OCI-LY7 (cell line): ENCODE results near the gene RHOBTB3.

Experiments used
- EZH2phosphoT487 ChIP-seq: fragments of 200-600 bp; sonication (generic); IDR thresholded peaks from 2 replicates; pipeline ENCODE4 v1.6.1; 2018; ENCODE audit warnings: low read depth, borderline replicate concordance, mild to moderate bottlenecking, mixed run types, antibody characterized with exemption, low read length, moderate library complexity, mixed read lengths
- TF ChIP-seq, protein P1 (sequence below): fragments of 200-600 bp; sonication (generic); conservative IDR thresholded peaks from 2 replicates; pipeline ENCODE4 v1.5.1; 2014; ENCODE audit warnings: mild to moderate bottlenecking, antibody characterized with exemption, low read length, moderate library complexity, mixed read lengths

- TF ChIP-seq, protein P1, sequence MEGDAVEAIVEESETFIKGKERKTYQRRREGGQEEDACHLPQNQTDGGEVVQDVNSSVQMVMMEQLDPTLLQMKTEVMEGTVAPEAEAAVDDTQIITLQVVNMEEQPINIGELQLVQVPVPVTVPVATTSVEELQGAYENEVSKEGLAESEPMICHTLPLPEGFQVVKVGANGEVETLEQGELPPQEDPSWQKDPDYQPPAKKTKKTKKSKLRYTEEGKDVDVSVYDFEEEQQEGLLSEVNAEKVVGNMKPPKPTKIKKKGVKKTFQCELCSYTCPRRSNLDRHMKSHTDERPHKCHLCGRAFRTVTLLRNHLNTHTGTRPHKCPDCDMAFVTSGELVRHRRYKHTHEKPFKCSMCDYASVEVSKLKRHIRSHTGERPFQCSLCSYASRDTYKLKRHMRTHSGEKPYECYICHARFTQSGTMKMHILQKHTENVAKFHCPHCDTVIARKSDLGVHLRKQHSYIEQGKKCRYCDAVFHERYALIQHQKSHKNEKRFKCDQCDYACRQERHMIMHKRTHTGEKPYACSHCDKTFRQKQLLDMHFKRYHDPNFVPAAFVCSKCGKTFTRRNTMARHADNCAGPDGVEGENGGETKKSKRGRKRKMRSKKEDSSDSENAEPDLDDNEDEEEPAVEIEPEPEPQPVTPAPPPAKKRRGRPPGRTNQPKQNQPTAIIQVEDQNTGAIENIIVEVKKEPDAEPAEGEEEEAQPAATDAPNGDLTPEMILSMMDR, result no peak
- no peak for TF ChIP-seq EZH2phosphoT487
Observed at GRCh38 chr5:95711501-95712346, 19.4 kb upstream of the RHOBTB3 start.
